ENCODE results near the gene ETV3L. TPM values are rescaled to one million over a fixed set of nuclear protein-coding genes. Genes with fewer than 3 reads are reported as not detected.

The ETV3L gene
- total and polyA plus RNA-seq, 2 donors (not counting 1 experiment from before 2014, with no cell fraction given), result not detected

DNA sequence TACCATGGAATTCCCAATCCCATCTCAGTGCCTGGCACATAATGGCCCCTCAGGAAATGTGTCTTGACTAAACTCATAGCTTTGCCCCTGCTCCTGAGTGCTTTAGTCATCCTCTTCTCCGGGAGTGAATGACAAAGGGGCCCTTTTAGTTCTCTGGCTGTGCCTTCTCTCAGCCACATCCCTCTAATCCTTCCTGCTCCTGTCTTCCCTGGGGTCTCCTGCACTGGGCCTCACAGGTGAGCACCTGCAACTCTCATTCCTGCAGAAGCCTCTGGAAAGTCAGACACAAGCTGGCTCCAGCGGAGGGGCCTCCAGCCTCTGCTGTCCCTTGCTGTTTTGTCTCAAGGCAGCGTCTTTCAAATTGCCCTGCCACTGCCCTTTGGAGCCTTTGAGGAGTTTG, 14.0 kb upstream of the ETV3L start:
- no peaks in the 10 kb centered on the region for H3K79me2 ChIP-seq (ENCODE audit: control insufficient read depth, insufficient read depth, low read length)
- no peaks in the 10 kb centered on the region for H4K20me1 ChIP-seq (ENCODE audit: control insufficient read depth, extremely low read depth, insufficient read depth, low read length)
- no peak for DNase-seq (ENCODE audit: low read depth in 2 of 2)
- H3K4me1 ChIP-seq (ENCODE audit: control insufficient read depth, extremely low read depth, insufficient read depth, low read length), result no peaks in the 10 kb centered on the region
- H3K9ac ChIP-seq (ENCODE audit: insufficient read depth, low read length), result no peak overlapping the region
- peaks cover 35% of the 10 kb centered on the region for H3K27me3 ChIP-seq (ENCODE audit: control insufficient read depth, insufficient read depth, low read length)
- no peaks in the 10 kb centered on the region for H3K9me3 ChIP-seq (ENCODE audit: control insufficient read depth, insufficient read depth, low read depth, low read length)
- H3K4me3 ChIP-seq (replicated peaks in 1 of 4; ENCODE audit: control extremely low read depth in 1 of 4, insufficient read depth in 1 of 4, low read depth in 3 of 4, low read length in 4 of 4), result no peak overlapping the region
- no peak for TF ChIP-seq EZH2 (IDR thresholded peaks at IDR 0.05; ENCODE audit: low read length, missing control alignments)
- TF ChIP-seq, protein P1, sequence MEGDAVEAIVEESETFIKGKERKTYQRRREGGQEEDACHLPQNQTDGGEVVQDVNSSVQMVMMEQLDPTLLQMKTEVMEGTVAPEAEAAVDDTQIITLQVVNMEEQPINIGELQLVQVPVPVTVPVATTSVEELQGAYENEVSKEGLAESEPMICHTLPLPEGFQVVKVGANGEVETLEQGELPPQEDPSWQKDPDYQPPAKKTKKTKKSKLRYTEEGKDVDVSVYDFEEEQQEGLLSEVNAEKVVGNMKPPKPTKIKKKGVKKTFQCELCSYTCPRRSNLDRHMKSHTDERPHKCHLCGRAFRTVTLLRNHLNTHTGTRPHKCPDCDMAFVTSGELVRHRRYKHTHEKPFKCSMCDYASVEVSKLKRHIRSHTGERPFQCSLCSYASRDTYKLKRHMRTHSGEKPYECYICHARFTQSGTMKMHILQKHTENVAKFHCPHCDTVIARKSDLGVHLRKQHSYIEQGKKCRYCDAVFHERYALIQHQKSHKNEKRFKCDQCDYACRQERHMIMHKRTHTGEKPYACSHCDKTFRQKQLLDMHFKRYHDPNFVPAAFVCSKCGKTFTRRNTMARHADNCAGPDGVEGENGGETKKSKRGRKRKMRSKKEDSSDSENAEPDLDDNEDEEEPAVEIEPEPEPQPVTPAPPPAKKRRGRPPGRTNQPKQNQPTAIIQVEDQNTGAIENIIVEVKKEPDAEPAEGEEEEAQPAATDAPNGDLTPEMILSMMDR (conservative IDR thresholded peaks at IDR 0.05 in 1 of 2, IDR thresholded peaks at IDR 0.05 in 1 of 2; ENCODE audit: low read depth in 1 of 2, low read length in 2 of 2), result no peak
- no peak overlapping the region for H3K4me2 ChIP-seq (ENCODE audit: extremely low read depth, insufficient read depth, low read length)
- no peak overlapping the region for H2AFZ ChIP-seq (ENCODE audit: low read length)
- H3K36me3 ChIP-seq (ENCODE audit: control insufficient read depth, insufficient read depth, low read length), result no peaks in the 10 kb centered on the region
- H3K27ac ChIP-seq (ENCODE audit: insufficient read depth, low read length), result no peak overlapping the region

- H3K4me3 ChIP-seq (replicated peaks in 1 of 4; ENCODE audit: control extremely low read depth in 1 of 4, insufficient read depth in 1 of 4, low read depth in 3 of 4, low read length in 4 of 4), result no peak overlapping the region
- no peaks in the 10 kb centered on the region for H3K4me1 ChIP-seq (ENCODE audit: control insufficient read depth, extremely low read depth, insufficient read depth, low read length)
- H3K27ac ChIP-seq (ENCODE audit: insufficient read depth, low read length), result no peak overlapping the region
- peaks cover 35% of the 10 kb centered on the region for H3K27me3 ChIP-seq (ENCODE audit: control insufficient read depth, insufficient read depth, low read length)
- H3K4me2 ChIP-seq (ENCODE audit: extremely low read depth, insufficient read depth, low read length), result no peak overlapping the region
- no peak overlapping the region for H2AFZ ChIP-seq (ENCODE audit: low read length)
- no peaks in the 10 kb centered on the region for H3K36me3 ChIP-seq (ENCODE audit: control insufficient read depth, insufficient read depth, low read length)
- no peak for DNase-seq (ENCODE audit: low read depth in 2 of 2)
- H3K9me3 ChIP-seq (ENCODE audit: control insufficient read depth, insufficient read depth, low read depth, low read length), result no peaks in the 10 kb centered on the region
- H4K20me1 ChIP-seq (ENCODE audit: control insufficient read depth, extremely low read depth, insufficient read depth, low read length), result no peaks in the 10 kb centered on the region
- H3K9ac ChIP-seq (ENCODE audit: insufficient read depth, low read length), result no peak overlapping the region
- TF ChIP-seq EZH2 (IDR thresholded peaks at IDR 0.05; ENCODE audit: low read length, missing control alignments), result no peak
- TF ChIP-seq, protein P1 (conservative IDR thresholded peaks at IDR 0.05 in 1 of 2, IDR thresholded peaks at IDR 0.05 in 1 of 2; ENCODE audit: low read depth in 1 of 2, low read length in 2 of 2), result no peak
- H3K79me2 ChIP-seq (ENCODE audit: control insufficient read depth, insufficient read depth, low read length), result no peaks in the 10 kb centered on the region
Observed at GRCh38 chr1:157113106-157113505, 13.5 kb upstream of the ETV3L start.

DNA sequence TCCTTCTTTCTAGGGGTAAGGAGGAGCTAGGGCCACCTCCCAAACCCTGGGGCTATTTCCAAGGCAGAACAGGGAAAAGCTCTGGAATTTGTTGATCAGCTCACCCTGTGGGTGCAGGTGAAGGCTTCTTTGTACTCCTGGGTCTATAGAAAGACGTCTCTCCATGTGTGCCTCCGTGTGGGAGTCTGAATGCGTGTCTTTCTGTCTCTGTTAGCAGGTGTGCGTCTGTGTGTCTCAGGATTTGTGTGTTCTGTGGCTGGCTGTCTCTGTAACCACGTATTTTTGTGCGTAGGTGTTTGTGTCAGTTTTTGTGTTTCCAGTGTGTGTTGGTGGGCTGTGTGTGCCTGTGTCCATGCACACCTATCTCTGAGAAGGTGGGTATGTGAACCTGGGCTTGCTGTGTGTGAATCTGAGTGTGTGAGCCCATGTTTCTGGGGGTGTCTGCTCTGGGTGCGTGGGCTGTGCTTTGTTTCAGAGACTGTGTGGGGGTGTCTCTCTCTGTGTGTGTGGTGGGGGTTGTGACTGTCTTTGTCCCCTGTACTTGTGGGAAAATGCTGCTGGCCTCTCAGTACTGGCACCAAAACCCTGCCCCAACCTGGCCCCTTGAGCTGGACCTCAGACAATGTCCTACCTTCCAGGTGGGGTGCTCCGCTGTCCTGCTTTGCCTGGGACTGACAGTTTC, 12.7 kb upstream of the ETV3L start:
- no peaks in the 10 kb centered on the region for H4K20me1 ChIP-seq (ENCODE audit: control insufficient read depth, extremely low read depth, insufficient read depth, low read length)
- no peaks in the 10 kb centered on the region for H3K4me1 ChIP-seq (ENCODE audit: control insufficient read depth, extremely low read depth, insufficient read depth, low read length)
- TF ChIP-seq EZH2 (IDR thresholded peaks at IDR 0.05; ENCODE audit: low read length, missing control alignments), result peak; percentile 33
- TF ChIP-seq, protein P1 (conservative IDR thresholded peaks at IDR 0.05 in 1 of 2, IDR thresholded peaks at IDR 0.05 in 1 of 2; ENCODE audit: low read depth in 1 of 2, low read length in 2 of 2), result no peak
- H3K36me3 ChIP-seq (ENCODE audit: control insufficient read depth, insufficient read depth, low read length), result no peaks in the 10 kb centered on the region
- H3K9ac ChIP-seq (ENCODE audit: insufficient read depth, low read length), result no peak overlapping the region
- H3K4me2 ChIP-seq (ENCODE audit: extremely low read depth, insufficient read depth, low read length), result no peak overlapping the region
- no peak overlapping the region for H3K4me3 ChIP-seq (replicated peaks in 1 of 4; ENCODE audit: control extremely low read depth in 1 of 4, insufficient read depth in 1 of 4, low read depth in 3 of 4, low read length in 4 of 4)
- H3K9me3 ChIP-seq (ENCODE audit: control insufficient read depth, insufficient read depth, low read depth, low read length), result no peaks in the 10 kb centered on the region
- no peak for DNase-seq (ENCODE audit: low read depth in 2 of 2)
- no peak overlapping the region for H3K27ac ChIP-seq (ENCODE audit: insufficient read depth, low read length)
- no peaks in the 10 kb centered on the region for H3K79me2 ChIP-seq (ENCODE audit: control insufficient read depth, insufficient read depth, low read length)
- no peak overlapping the region for H2AFZ ChIP-seq (ENCODE audit: low read length)
- H3K27me3 ChIP-seq (ENCODE audit: control insufficient read depth, insufficient read depth, low read length), result peaks cover 35% of the 10 kb centered on the region
